GM19397 (cell line): ENCODE data around the gene SOX18.
"Not testable (repeated sequence)": the region's sequence is repeated elsewhere in the genome, so short reads cannot be mapped to it uniquely, and the experiment has no call there.

ENCODE experiments used
- ATAC-seq: cut with Tn5 transposase; IDR thresholded peaks from one replicate; pipeline ENCODE4 v1.9.1; 2021; ENCODE audit warnings: mild to moderate bottlenecking, moderate library complexity; ENCODE audit not compliant: unreplicated experiment

The SOX18 gene

DNA sequence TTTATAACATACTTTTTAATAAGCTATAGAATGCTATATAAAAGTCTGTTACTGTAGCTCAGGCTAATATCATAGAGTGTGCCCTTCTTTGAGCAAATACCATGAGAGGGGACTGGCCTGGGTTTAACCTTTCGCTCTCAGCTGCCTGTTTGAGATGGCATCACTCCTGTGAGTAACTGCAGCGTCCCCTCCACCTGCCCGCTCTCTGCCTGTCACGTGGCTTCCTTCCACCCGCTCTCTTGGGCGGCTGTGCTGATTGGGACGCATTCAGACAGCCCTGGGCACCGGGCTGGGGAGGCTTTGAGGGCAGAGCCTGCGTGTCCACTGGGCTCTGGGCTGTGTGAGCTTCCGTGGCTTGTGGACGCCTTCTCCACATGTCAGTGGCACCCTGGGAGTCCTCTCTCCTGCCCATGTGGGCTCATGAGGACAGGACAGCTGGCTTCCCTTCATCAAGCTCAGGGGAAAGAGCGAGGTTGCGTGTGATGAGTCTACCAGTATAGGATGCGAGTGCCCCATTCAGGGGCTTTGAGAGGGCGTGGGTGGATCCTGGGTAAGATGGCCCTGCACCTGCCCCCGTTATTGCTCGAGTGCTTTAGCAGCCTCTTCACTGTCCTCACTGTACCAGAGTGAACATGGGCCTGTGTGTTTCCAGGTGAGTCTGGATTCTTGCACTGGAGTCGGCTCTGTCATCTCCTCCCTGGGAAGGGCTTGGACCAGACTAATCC, 24.2 kb downstream of the SOX18 start:
- no peak for ATAC-seq

DNA sequence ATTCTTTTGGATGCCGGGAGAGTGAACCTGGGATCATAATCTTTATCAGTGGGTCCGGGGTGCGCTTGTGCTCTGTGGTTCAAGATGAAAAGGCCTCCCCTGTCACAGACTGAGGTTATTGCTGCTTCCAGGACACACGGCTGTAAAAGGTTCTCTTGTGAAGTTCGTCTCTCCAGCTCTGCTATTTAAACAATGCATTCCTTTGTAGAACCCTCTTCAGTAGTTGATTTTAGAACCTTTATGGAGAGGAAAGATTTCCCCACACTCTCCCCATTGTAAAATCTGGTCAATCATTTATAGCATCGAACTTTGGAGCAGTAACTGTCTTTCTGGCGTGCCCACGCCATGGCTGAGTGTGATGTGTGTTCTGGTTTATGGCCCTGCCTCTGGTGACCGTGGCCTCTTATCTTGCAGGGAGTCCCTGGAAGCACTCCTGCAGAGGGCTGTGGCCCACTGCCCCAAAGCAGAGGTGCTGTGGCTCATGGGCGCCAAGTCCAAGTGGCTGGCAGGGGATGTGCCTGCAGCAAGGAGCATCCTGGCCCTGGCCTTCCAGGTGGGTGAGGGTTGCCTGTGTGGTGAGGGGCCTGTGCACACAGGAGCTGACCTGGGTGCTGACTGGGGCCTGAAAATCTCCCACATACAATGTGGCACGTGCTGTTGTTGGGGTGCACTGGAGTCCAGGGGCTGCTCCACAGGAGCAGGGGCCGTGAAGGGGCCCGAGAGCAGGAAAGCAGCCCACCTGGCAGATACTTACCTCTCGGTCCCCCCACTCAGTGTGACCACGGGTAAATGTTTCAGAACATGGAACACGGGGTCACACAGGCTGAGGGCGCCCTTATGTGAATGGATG, 25.1 kb downstream of the SOX18 start:
- no peak for ATAC-seq

DNA sequence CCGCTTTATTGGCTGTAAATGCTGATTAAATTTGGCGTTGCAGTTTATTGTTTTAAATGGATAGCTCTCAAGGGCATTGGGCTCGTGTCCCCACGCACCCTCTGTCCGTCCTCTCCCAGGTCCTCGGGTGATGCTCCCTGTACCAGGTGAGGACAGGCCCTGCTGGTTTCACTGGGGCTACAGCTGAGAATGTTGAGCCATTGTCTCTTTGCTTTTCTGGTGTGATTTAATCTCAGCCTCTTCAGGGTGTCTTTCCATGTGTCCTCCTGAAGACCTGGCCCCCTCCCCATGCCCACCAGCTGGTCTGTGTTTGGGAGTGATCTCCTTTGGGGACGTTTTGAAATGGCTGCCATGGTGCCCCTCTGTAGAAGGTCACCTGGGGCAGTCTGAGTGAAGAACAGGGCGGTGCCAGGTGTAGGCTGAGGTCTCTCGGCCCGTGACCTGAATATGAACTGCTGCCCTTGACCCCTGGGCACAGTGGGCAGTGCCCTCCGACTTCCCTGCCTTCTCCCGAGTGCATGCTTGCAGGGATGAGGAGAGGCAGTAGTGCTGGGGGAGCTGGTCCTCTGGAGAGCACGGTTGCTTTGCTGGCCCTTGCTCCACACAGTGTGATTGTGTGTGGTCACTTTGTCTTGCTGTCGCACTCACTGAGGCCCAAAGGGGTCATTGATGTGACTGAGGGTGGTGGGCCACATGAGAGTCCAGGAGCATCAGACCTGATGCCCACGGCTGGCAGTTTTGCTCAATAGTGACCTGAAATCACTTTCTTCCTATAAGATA, 25.9 kb downstream of the SOX18 start:
- no peak for ATAC-seq

DNA sequence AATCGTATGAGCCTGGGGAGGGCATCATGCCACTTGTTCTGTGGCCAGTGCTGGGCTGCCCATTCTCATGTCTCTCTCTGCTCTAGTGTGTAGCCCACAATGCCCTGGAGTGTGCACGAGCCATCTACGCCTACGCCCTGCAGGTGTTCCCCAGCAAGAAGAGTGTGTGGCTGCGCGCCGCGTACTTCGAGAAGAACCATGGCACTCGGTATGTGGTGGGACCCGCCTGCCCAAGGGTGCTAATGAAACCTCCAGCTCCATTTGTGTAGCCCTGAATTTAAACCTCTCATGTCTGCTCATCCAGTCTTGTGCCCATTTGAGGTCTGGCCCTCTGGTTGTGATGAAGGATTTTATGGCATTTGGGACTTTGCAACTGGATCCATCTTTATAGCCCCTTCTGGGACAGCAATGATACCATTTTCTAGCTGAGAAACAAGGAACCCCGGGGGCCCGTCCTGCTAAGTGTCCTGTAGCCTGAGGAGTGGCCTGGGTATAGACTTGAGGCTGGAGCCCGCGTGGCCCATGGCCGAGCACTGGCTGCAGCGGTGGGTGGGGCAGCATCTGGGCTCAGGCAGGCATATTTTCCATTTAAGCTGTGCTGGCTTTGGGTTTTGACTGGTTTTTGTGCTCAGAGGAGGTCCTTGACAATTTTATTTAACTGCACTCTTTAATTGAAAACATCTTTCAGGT, 26.6 kb downstream of the SOX18 start:
- no peak for ATAC-seq

DNA sequence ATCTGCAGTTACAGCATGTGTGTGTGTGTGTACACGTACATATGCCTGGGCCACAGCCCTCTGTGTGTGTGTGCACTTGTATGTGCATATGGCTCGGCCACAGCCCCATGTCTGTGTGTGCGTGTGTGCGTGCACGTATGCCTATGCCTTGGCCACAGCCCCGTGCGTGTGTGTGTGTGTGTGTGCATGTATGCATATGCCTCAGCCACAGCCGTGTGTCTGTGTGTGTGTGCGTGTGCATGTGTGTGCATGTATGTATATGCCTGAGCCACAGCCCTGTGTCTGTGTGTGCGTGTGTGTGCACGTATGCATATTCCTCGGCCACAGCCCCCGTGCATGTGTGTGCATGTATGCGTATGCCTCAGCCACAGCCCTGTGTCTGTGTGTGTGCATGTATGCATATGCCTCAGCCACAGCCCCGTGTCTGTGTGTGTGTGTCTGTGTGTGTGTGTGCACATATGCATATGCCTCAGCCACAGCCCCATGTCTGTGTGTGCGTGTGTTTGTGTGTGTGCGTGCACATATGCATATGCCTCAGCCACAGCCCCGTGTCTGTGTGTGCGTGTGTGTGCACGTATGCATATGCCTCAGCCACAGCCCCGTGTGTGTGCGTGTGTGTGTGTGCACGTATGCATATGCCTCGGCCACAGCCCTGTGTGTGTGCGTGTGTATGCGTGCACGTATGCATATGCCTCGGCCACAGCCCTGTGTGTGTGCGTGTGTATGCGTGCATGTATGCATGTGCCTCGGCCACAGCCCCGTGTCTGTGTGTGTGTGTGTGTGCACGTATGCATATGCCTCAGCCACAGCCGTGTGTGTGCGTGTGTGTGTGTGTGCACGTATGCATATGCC, 28.1 kb downstream of the SOX18 start:
- ATAC-seq: no peak

DNA sequence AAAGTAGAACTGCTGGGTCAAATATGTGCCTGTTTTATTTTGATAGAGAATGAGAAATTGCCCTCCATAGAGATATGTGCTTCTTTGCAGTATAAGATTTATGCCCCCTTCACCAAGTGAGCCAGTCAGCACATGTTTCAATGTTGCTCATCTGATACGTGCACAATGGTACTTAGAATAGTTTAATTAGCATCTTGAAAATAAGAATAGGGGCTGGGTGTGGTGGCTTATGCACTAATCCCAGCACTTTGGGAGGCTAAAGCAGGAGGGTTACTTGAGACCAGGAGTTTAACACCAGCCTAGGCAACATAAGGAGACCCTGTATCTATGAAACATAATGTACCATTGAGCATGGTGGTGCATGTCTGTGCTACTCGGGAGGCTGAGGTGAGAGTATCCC, 33.8 kb downstream of the SOX18 start:
- ATAC-seq: no peak

DNA sequence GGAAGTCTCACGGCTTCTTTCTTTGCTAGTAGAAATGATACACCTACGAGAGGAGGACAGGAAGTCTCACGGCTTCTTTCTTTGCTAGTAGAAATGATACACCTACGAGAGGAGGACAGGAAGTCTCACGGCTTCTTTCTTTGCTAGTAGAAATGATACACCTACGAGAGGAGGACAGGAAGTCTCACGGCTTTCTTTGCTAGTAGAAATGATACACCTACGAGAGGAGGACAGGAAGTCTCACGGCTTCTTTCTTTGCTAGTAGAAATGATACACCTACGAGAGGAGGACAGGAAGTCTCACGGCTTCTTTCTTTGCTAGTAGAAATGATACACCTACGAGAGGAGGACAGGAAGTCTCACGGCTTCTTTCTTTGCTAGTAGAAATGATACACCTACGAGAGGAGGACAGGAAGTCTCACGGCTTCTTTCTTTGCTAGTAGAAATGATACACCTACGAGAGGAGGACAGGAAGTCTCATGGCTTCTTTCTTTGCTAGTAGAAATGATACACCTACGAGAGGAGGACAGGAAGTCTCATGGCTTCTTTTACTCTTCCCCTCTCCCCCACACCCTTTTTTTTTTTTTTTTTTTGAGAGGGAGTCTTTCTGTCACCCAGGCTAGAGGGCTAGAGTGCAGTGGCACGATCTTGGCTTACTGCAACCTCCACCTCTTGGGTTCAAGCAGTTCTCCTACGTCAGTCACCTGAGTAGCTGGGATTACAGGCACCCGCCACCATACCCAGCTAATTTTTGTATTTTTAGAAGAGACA, 36.9 kb downstream of the SOX18 start:
- ATAC-seq: not testable (repeated sequence)

DNA sequence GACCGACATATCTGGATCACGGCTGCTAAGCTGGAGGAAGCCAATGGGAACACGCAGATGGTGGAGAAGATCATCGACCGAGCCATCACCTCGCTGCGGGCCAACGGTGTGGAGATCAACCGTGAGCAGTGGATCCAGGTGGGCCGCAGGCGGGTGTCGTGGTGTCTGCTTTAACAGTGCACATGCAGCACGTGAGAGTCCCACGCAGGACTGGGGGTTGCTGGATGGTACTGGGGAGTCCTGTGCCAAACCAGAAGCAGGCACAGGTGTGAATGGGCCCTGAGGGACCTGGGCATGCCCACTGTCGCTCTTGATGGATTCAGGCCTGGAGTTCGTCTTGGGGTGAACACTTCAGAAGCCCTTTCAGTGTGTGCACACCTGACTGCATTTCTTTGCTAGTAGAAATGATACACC, 38.1 kb downstream of the SOX18 start:
- no peak for ATAC-seq

DNA sequence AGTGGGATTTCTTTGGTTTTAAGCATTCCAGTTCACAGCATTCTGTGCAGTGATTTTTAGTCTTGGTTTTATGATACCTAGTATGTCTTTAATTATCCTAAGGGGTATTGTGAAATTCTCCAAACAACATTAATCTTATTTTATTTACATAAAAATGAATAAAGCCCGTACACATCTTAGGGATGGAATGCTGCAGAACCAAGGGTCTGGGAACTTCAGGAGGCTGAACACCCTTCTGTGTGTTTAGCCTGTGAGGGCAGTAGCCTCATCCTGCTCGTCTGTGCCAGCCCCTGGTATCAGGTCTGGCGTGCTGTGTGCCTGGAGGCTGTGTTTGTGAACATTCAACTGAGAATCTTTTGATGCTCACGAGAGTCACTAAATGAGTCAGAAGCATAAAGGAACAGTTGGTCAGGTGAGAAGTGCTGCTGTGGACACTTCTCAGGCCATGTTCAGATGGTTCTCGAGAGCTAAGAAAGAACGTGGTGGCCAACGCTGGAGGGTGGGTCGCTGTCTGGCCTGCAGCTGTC, 38.7 kb downstream of the SOX18 start:
- ATAC-seq: no peak

DNA sequence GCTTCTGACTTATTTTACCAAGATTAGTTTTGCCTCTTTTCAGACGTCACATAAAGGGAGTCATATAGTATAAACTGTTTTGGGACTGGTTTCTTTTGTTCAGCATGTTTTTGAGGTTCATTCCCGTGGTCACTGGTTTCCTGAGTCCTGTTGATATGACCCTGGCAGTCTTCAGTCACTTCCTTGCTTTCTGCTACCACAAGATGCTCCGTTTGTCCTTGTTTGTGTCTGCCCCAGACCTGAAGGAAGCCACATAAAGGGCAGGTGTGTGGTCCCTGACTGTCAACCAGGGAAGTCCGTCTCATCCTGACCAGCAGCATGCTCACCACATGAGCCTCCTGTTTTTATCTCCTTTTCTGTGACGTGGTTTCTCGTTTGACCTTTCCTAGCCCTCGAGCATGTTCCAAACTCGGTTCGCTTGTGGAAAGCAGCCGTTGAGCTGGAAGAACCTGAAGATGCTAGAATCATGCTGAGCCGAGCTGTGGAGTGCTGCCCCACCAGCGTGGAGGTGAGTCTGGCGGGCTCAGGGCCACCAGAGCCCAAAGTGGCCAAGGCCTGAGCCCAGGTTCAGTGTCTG, 39.5 kb downstream of the SOX18 start:
- no peak for ATAC-seq

DNA sequence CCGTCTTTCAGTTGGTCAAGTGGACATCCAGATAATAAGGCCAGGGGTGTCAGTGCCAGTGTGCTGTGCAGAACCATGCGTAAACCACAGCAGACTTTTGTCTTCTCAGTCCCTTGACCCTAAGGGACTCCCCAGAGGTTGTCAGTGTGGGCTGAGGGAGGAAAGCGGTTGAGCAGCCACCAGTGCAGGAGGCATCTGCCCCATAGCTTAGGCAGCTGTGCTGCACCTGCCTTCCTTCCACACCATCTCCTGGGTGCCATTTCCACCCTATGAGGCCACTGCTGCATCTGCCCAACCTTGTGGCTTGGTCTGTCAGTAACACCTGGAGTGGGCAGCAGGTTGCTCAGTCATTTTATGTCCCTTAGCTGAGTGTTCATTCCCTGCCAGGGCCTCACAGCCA, 42.5 kb downstream of the SOX18 start:
- no peak for ATAC-seq

DNA sequence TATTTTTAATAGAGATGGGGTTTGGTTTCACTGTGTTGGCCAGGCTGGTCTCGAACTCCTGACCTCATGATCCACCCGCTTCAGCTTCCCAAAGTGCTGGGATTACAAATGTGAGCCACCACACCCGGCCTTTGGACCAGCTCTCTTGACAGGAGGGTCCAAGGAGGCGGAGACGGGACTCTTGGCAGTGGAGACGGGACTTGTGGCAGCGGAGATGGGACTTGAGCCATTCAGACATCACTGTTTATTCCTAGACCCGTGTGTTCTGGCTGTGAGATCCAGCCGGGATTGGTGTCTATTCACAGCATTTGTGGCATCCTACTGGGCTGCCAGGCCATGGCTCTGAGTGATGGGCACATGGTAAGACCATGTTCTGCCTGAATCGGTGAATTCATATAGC, 42.9 kb downstream of the SOX18 start:
- ATAC-seq: no peak

DNA sequence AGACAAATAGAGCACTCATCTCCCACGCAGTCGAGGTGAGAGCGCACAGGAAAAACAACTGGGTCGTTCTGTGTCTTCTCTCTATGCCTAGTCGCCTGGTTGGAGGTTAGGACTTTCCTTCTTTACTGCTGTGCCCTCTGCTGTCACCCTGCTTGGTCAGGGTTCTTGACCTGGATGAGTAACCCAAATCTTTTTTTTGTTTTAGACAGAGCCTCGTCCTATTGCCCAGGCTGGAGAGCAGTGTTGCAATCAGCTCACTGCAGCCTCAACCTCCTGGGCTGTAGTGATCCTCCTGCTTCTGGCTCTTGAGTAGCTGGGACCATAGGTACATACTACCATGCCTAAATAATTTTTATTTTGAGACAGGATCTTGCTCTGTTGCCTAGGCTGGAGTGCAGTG, 44.0 kb downstream of the SOX18 start:
- no peak for ATAC-seq

DNA sequence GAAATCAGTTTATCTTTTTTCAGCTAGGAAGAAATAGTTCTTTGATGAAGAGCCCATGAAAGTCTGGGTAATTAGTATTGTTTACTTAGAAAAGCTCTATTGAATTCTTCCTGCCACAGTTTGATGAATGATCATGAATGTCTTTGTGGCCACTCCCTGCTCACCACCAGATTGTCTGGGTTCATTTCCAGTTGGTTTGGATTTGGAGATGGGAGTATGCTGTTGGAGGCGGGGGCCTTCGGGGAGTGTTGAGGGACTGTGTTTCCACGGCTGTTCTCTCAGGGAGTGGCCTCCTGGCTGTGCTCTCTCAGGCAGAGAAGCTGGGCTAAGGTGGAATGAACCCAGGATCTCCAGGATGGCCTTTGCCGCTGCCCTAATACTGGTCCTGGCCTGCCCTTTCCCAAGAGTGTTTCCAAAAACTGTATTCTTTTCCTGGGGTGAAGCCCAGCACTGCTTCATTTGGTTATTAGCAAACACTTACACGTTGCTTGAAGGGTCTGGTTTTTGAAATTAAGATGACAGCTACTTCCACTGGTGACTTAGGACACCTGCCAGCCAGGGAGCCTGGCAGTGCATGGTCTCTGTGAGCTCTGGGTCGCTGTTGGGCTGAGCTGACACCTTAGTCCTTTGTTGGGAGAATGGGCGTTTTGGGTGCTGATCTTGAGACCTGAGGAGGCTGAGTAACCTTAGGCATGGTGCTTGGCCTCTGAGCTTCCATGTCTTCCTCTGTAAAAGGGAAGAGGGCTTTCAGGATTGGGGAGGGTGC, 45.3 kb downstream of the SOX18 start:
- no peak for ATAC-seq

DNA sequence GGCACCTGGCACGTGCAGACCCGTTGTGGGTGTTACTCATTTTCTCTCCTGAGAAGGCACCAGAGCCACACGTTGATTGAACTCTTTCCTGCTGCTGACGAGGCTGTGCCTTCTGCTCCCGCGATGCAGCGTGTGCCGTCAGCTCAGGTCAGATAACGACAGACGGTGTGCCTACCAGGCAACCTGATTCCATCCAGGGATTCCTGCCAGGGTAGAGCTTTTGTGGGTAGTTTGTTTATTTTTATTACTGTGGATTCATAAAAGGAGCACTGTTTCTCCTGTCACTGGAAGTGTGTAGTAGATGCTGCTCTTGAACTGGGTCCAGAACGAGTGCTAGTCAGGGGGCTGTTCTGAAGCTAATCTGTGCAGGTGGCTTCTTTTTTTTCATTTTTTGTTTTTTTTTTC, 47.8 kb downstream of the SOX18 start:
- no peak for ATAC-seq

DNA sequence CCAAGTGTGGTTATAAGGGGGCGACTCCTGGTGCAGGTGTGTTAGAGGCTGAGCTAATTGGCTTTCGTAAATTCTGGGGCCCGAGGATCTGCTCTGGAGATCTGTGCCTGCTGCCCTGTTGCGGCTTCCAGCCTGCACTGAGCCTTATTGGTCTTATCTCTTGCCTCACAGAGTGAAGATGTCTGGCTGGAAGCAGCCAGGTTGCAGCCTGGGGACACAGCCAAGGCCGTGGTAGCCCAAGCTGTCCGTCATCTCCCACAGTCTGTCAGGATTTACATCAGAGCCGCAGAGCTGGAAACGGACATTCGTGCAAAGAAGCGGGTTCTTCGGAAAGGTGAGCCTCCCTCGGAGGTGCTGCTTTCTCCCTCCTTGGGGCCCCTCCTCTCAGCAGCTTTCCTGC, 48.5 kb downstream of the SOX18 start:
- ATAC-seq: no peak
